Liver (tissue), 3 donors: ENCODE data around the gene DHRS1.

ENCODE experiments used
- CTCF ChIP-seq: fragments of 150-350 bp; IDR thresholded peaks from 2 replicates; pipeline ENCODE4 v1.5.1; 2017; ENCODE audit warnings: improper control_type of control experiment, low read depth, low read length; ENCODE audit not compliant: missing input control
- EGR1 ChIP-seq, 2 donors: IDR thresholded peaks; 2 replicates each; pipeline ENCODE4 v1.6.1; 2016 to 2018; ENCODE audit warnings: antibody characterized with exemption in 2 of 2, low read depth in 2 of 2
- GABPA ChIP-seq, 2 donors: IDR thresholded peaks in 1 of 2; conservative IDR thresholded peaks in 1 of 2; 2 replicates each; pipeline ENCODE4 v1.6.1; 2016; ENCODE audit warnings: antibody characterized with exemption in 2 of 2, mild to moderate bottlenecking in 1 of 2, moderate library complexity in 1 of 2
- MAX ChIP-seq: IDR thresholded peaks from 2 replicates; pipeline ENCODE4 v1.6.1; 2016; ENCODE audit warnings: antibody characterized with exemption
- donor health status: healthy.
- donor health status: healthy.

- TF ChIP-seq EGR1 (IDR thresholded peaks at IDR 0.05; ENCODE audit: low read depth in 2 of 2) (no peak), CTCF (no peak), GABPA (IDR thresholded peaks at IDR 0.05 in 1 of 2, conservative IDR thresholded peaks at IDR 0.05 in 1 of 2) (no peak), MAX (no peak)
Measured at GRCh38 chr14:24335461-24336171, 36.0 kb upstream of the DHRS1 start.
